SK-MEL-5 (cell line): ENCODE results near the gene ALPG. TPM values are rescaled to one million over a fixed set of nuclear protein-coding genes. Genes with fewer than 3 reads are reported as not detected.

ENCODE experiments used
- DNase-seq: peaks from one replicate; pipeline ENCODE4 v3.0.0-alpha.2; 2016; ENCODE audit warnings: low read depth, low spot score
- in situ Hi-C: cut with HindIII; loops from 2 replicates; pipeline ENCODE4 v1.10.0; 2016; ENCODE audit warnings: low sequenced_read_pairs, high pct_unique_total_duplicates, low pct_unique_long_range_greater_than_20kb
- small RNA-seq, 2 experiments: library from RNA; depleted of rRNA; stranded (forward); fragments of <200 nt; gene quantifications; one replicate each; pipeline ENCODE3, GENCODE V24; 2014
- total RNA-seq: library from RNA; depleted of rRNA; stranded (reverse); fragments of >200 nt; shearing (Covaris generic); gene quantifications from 2 replicates; pipeline ENCODE4 v1.2.3, GENCODE V29; 2014; rRNA removed

ALPG gene
- total RNA-seq, 1 experiment from 2014 or later = not detected

DNA sequence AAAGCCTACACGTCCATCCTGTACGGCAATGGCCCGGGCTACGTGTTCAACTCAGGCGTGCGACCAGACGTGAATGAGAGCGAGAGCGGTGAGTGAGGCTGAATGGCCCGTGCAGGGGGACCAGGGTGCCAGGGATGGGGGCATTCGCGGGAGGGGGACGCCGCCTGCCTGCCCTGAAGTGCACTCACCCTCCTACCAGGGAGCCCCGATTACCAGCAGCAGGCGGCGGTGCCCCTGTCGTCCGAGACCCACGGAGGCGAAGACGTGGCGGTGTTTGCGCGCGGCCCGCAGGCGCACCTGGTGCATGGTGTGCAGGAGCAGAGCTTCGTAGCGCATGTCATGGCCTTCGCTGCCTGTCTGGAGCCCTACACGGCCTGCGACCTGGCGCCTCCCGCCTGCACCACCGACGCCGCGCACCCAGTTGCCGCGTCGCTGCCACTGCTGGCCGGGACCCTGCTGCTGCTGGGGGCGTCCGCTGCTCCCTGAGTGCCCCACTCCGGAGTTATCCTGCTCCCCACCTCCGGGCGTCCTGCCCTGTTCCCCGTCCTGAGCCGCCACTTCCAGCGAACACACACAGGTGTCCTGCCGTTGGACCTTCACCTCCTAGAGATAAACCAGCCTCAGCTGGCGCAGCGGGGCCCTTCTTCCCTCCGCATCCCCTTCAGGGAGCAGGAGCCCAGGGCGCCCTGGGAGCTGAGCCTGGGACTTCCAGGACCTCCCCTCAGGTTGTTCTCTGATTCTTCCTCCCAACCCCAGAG lies 52.2 kb downstream of the ALPG start:
- in situ Hi-C loops = no loop called here
- DNase-seq = no peak

DNA sequence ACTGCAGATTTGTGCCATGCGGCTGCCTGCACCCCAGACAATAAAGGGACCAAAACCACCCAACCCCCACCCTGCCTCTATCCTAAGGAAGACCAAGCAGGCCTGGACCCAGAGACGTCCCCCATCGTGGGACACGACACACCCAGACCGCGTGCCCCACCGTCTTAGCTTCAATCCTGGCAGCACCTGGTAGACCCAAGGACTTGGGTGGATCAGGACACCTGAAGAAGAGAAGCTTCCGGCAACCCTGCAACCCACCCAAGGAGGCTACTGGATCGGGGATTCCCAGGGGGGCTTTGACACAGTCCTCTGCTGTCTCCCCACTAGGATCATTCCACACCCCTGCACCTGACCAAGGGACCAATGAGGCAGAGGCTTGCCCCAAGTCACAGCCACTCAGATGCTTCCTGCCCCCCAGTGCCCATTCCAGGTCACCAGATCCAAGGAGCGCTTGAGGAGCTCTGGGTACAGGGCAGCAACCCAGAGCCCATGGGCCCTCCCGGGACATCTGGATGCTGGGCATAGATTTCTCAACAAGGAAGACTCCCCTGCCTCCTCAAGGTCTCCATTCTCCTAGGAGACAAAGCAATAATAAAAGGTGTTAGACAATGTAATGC lies 52.9 kb downstream of the ALPG start:
- in situ Hi-C loops = no loop called here
- DNase-seq = no peak

DNA sequence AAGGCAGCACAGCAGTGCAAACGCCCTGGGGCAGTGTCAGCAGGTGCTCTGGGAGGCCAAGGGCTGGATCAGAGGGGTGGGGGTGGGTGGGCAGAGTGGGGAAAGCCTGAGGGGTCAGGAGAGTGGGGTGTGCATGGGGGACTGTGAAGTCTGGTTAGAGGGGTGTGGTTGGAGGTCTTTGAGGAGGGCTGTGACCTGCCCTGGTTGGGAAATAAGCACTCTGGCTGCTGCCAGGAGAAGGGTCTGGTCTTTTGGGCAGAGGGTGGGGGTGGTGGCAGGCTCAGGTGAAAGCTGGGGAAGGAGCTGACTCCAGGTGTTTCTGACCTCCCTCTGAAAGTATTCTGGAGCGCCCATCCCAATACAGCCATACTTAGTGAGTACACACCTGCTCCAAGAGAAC lies 53.5 kb downstream of the ALPG start:
- no peak for DNase-seq

More for the DNA sequence above, 53.5 kb downstream of the ALPG start:
- in situ Hi-C loops = no loop called here

Small RNAs within 50 kb of the gene (small RNA-seq; reads per million reads assigned to genes)
- 0 reads per million in 2 experiments for gene AC068134.4

Other genes with a start within 250 kb of the ALPG start
- gene ALPP, start 28.1 kb upstream of the ALPG start, total RNA-seq = not detected in 2 replicates
- gene ALPI, start 49.3 kb downstream of the ALPG start, total RNA-seq = not detected in 2 replicates
- gene ECEL1, start 81.0 kb downstream of the ALPG start, total RNA-seq = 0.05 TPM in 1 of 2 replicates, not detected in the other
- not detected in 2 replicates for gene PRSS56, start 113.5 kb downstream of the ALPG start, total RNA-seq
- gene CHRND, start 119.3 kb downstream of the ALPG start, total RNA-seq = 0.13 TPM in 1 of 2 replicates, not detected in the other
- gene CHRNG, start 132.8 kb downstream of the ALPG start, total RNA-seq = not detected in 2 replicates
- 4.1 and 4.7 TPM in 2 replicates for gene TIGD1, start 143.7 kb downstream of the ALPG start, total RNA-seq
- 52.7 and 71.2 TPM in 2 replicates for gene EIF4E2, start 143.8 kb downstream of the ALPG start, total RNA-seq
- 0.29 and 0.71 TPM in 2 replicates for gene EFHD1, start 226.8 kb downstream of the ALPG start, total RNA-seq